Adrenal gland (tissue), 12 donors: ENCODE data around the gene EDEM1. TPM values are rescaled to one million over a fixed set of nuclear protein-coding genes. Genes with fewer than 3 reads are reported as not detected.
"Not testable (repeated sequence)": the region's sequence is repeated elsewhere in the genome, so short reads cannot be mapped to it uniquely, and the experiment has no call there.

Source experiments
- DNase-seq, 7 donors: peaks; one replicate each; pipeline ENCODE4 v3.0.0-alpha.2; 2019 to 2020
- H3K27ac ChIP-seq, 5 donors: fragments of 200-600 bp; sonication (generic) in 4 of 5; 1 replicate in 3 of 5; 2 replicates in 2 of 5; pipeline versions ENCODE4 v1.5.1 to v1.8.0; 2016 to 2020; ENCODE audit warnings: mild to moderate bottlenecking in 1 of 5
- H3K27me3 ChIP-seq: fragments of 200-600 bp; 2 replicates; pipeline ENCODE4 v1.8.0; 2021
- H3K36me3 ChIP-seq, 2 donors: fragments of 200-600 bp; replicated peaks in 1 of 2; 1 replicate in 1 of 2; 2 replicates in 1 of 2; pipeline versions ENCODE4 v1.5.1 to v1.8.0; 2018 to 2022
- H3K4me1 ChIP-seq, 2 donors: fragments of 200-600 bp; replicated peaks in 1 of 2; 1 replicate in 1 of 2; 2 replicates in 1 of 2; pipeline versions ENCODE4 v1.5.1 to v1.8.0; 2018 to 2021
- H3K4me3 ChIP-seq, 4 donors: fragments of 200-600 bp; sonication (generic) in 3 of 4; one replicate each; pipeline ENCODE4 v1.5.1; 2016 to 2018
- H3K9me3 ChIP-seq, 3 donors: fragments of 200-600 bp; sonication (generic) in 1 of 3; replicated peaks in 1 of 3; 1 replicate in 2 of 3; 2 replicates in 1 of 3; pipeline versions ENCODE4 v1.5.1 to v1.8.0; 2016 to 2021
- POLR2A ChIP-seq, 2 donors: fragments of 450-650 bp; IDR thresholded peaks; one replicate each; pipeline ENCODE4 v1.6.1; 2017; ENCODE audit warnings: antibody characterized with exemption in 2 of 2, mild to moderate bottlenecking in 2 of 2, moderate library complexity in 1 of 2
- WGBS, 4 donors: extraction: QIAGEN DNeasy Blood & Tissue Kit in 2 of 4; methylation state at CpG; one replicate each; pipeline versions ENCODE4 v1.1.5 to v1.1.7; 2013 to 2017; 5-methylcytosine and 5-hydroxymethylcytosine counted together
- intact Hi-C, 2 donors: fragments of 100-400 bp; cut with DNase I; formaldehyde crosslinking; loops; one replicate each; pipeline versions ENCODE4 v1.14.1 to v1.15.0; 2022 to 2023
- polyA plus RNA-seq, 3 donors: library from polyadenylated mRNA; stranded (reverse); fragments of 200-250 nt in 2 of 3; fragments of 350-450 nt in 1 of 3; fragmentation: Illumina TruSeq in 1 of 3; extraction: RNeasy Lipid Tissue Mini Kit (QIAGEN cat#74804) in 1 of 3; gene quantifications; one replicate each; pipeline ENCODE4 v1.2.3, GENCODE V29; 2013 to 2014
- total RNA-seq, 9 donors: library from RNA; depleted of rRNA in 4 of 9; stranded (reverse); fragments of >200 nt in 4 of 9; fragments of 120-200 nt in 1 of 9; fragmentation: NEBNext Ultra II Directional in 1 of 9; extraction: Animal tissue kit (Norgen Biotek cat#: 25700) in 1 of 9; gene quantifications; one replicate each; pipeline versions ENCODE4 v1.1.0 to v1.2.4, GENCODE V29; 2013 to 2023
- TF ChIP-seq, protein P1 (sequence below), 6 experiments: fragments of 450-650 bp in 4 of 6; fragments of 200-600 bp in 2 of 6; sonication (generic) in 1 of 6; IDR thresholded peaks; 1 replicate in 5 of 6; 2 replicates in 1 of 6; pipeline versions ENCODE4 v1.5.1 to v1.8.0; 2016 to 2021; ENCODE audit warnings: antibody characterized with exemption in 6 of 6, mild to moderate bottlenecking in 2 of 6, moderate library complexity in 1 of 6
- donor health status: healthy with polysubstance abuse.
- donor health status: Bipolar disorder and iron deficiency.
- donor health status: DM: yes; HTN: yes; CAD: no.
- donor health status: DM: no; HTN: no; CAD: no.
- donor health status: DM: no; HTN: no; CAD: no.
- donor health status: DM: yes; HTN: yes; CAD: no.

EDEM1 gene
- total and polyA plus RNA-seq, 12 donors: 3.1 to 63.6 (median 31.2) TPM

DNA sequence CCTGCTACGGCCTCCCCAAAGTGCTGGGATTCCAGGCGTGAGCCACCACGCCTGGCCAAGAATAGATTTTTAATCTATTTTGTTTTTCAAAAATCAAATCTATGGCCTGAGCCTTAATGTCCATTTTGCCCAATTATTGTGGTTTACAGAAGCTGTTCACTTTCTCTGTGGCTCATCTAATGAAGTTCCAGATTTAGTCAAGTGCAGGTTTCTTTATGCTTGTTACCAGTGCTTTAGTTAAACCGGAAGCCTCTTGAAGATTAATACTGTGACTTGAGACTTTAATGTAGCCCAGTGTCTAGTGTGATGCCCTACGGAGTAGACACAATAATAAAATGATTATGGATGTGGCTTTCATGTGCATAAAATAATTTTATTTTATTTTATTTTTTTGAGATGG, 16.5 kb upstream of the EDEM1 start:
- TF ChIP-seq, protein P1, sequence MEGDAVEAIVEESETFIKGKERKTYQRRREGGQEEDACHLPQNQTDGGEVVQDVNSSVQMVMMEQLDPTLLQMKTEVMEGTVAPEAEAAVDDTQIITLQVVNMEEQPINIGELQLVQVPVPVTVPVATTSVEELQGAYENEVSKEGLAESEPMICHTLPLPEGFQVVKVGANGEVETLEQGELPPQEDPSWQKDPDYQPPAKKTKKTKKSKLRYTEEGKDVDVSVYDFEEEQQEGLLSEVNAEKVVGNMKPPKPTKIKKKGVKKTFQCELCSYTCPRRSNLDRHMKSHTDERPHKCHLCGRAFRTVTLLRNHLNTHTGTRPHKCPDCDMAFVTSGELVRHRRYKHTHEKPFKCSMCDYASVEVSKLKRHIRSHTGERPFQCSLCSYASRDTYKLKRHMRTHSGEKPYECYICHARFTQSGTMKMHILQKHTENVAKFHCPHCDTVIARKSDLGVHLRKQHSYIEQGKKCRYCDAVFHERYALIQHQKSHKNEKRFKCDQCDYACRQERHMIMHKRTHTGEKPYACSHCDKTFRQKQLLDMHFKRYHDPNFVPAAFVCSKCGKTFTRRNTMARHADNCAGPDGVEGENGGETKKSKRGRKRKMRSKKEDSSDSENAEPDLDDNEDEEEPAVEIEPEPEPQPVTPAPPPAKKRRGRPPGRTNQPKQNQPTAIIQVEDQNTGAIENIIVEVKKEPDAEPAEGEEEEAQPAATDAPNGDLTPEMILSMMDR (IDR thresholded peaks at IDR 0.05): no peak
- no peak for TF ChIP-seq POLR2A (IDR thresholded peaks at IDR 0.05)
- intact Hi-C loops: no loop called here
- Histone ChIP-seq H3K36me3 (peaks cover 0 to 35% of the 10 kb centered on the region in 2 donors), H3K4me1 (peaks cover 0 to 19% of the 10 kb centered on the region in 2 donors), H3K4me3 (no peak overlapping the region), H3K27me3 (no peaks in the 10 kb centered on the region), H3K9me3 (no peaks in the 10 kb centered on the region), H3K27ac (no peak overlapping the region)
- DNase-seq: no peak
- WGBS, 4 donors: 80 to 98% (median 89%) methylated on average over 5 of the region's 5 CpGs

DNA sequence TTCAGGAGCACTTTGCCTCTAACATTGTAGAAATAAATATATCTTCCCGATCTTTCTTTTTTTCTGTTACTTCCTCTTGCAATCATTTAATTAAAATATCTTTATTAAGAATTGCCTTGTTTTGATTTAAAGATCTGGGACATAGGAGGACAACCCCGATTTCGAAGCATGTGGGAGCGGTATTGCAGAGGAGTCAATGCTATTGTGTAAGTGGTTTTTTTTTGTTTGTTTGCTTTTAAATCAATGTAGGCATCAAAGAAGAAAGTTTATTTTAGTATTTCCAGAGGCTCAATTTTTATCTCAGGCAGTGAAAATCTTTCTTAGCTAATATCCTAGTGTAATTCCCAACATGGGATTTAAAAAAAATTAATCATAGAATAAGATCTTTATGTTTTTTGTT, 15.5 kb upstream of the EDEM1 start:
- Histone ChIP-seq H3K4me3 (no peak overlapping the region), H3K4me1 (peaks cover 0 to 14% of the 10 kb centered on the region in 2 donors), H3K27me3 (no peaks in the 10 kb centered on the region), H3K9me3 (no peaks in the 10 kb centered on the region), H3K27ac (no peak overlapping the region), H3K36me3 (peaks cover 0 to 41% of the 10 kb centered on the region in 2 donors)
- WGBS, 4 donors: 93 to 96% (median 95%) methylated on average over 4 of the region's 4 CpGs
- intact Hi-C loops: no loop called here
- DNase-seq: no peak
- no peak for TF ChIP-seq POLR2A (IDR thresholded peaks at IDR 0.05)
- TF ChIP-seq, protein P1 (IDR thresholded peaks at IDR 0.05): no peak

DNA sequence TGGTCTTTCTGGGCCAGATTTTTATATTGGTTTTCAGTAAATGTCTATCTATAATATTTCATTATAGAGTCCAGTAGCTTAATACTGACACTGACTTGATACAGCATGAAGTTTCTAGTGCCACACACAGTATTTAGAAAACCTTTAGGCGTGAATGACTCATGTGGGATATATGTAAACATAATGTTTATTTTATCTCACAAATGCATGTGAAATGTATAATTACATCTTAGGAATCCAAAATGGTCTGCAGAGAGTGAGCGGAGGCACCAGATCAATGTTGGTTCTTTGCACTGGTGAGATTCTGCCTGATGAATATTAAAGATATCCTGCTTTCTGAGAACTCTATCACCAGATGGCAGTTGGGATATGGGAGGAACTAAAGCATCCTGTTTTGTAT, 8.5 kb upstream of the EDEM1 start:
- intact Hi-C loops, H3K4me3 ChIP-seq, H3K4me1 ChIP-seq, H3K9me3 ChIP-seq, H3K27ac ChIP-seq, H3K27me3 ChIP-seq, DNase-seq: not testable (repeated sequence)
- peaks cover 0 to 37% of the 10 kb centered on the region in 2 donors for H3K36me3 ChIP-seq
- 95 to 99% (median 97%) methylated on average over 2 of the region's 2 CpGs for WGBS, 4 donors

DNA sequence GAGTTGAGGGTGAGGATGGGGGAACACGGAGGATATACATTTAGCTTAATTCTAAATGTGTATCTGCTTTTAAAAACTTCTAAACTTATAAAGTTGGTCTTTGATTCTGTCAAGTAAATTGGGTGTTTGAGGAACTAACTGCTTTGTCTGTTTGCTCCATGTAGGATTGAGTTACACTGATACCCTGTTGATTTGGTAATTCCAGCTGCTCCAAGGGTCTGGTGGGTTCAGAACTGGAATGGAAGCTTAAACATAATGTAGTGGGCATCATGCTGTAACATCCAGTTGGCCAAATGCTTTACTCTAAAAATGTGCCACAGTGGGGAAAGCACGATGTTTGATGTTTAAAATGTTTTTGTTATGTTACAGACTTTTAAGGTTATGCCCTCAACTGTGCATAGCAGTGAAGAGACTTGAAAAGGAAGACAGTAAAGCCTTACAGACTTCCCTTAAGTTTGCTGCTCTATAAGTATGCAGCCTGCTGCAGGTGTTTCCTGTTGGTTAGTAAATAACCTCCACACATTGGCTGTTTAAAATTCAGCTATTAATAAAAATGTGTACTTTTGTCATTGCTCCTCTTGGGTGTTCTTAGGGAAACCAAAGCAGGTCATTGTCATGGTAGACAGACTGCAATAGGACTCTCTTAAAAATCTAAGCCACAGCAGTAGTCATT, 5.9 kb upstream of the EDEM1 start:
- peaks cover 0 to 12% of the 10 kb centered on the region in 2 donors for H3K4me1 ChIP-seq
- no peak overlapping the region for H3K4me3 ChIP-seq
- WGBS, 4 donors: 76 to 90% (median 87%) methylated on average over 2 of the region's 2 CpGs
- no peak overlapping the region for H3K27ac ChIP-seq
- intact Hi-C loops: loop anchor here in 1 of 2 donors (10.0 kb wide), 1 partner anchor 47 kb away; no protein-coding TSS in a partner anchor
- no peak for DNase-seq
- TF ChIP-seq, protein P1 (IDR thresholded peaks at IDR 0.05): no peak
- TF ChIP-seq POLR2A (IDR thresholded peaks at IDR 0.05): no peak
- H3K9me3 ChIP-seq: no peaks in the 10 kb centered on the region
- peaks cover 0 to 23% of the 10 kb centered on the region in 2 donors for H3K36me3 ChIP-seq
- no peaks in the 10 kb centered on the region for H3K27me3 ChIP-seq

DNA sequence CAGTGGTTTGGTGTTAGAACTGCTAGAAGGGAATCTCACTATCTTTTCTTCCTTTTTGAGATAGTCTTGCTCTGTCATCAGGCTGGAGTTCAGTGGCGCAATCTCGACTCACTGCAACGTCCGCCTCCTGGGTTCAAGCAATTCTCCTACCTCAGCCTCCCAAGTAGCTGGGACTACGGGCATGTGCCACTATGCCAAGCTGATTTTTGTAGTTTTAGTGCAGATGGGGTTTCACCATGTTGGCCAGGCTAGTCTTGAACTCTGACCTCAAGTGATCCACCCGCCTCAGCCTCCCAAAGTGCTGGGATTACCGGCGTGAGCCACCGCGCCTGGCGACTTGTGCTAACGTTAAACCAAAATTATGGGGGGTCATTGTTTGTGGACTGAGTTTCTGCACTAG, 3.8 kb upstream of the EDEM1 start:
- intact Hi-C loops: loop anchor here in 1 of 2 donors (10.0 kb wide), 1 partner anchor 49 kb away; no protein-coding TSS in a partner anchor
- H3K36me3 ChIP-seq: peaks cover 0 to 21% of the 10 kb centered on the region in 2 donors

More for the DNA sequence above, 3.8 kb upstream of the EDEM1 start:
- not testable (repeated sequence) for H3K27ac ChIP-seq, H3K4me3 ChIP-seq, H3K27me3 ChIP-seq, DNase-seq, H3K9me3 ChIP-seq
- peaks cover 0 to 15% of the 10 kb centered on the region in 2 donors for H3K4me1 ChIP-seq
- WGBS, 4 donors: 91 to 99% (median 94%) methylated on average over 11 to 12 of the region's 12 CpGs
